Upper lobe of right lung (tissue), 1 donor: ENCODE measurements around the gene CYP24A1. TPM values are rescaled to one million over a fixed set of nuclear protein-coding genes. Genes with fewer than 3 reads are reported as not detected.

Source experiments
- ATAC-seq: fragments of 200-7000 bp; cut with Tn5 transposase; one replicate; pipeline ENCODE4 v1.9.1; 2020; ENCODE audit warnings: mild to moderate bottlenecking, moderate library complexity
- DNase-seq: peaks from one replicate; pipeline ENCODE4 v3.0.0-alpha.2; 2020
- H3K27ac ChIP-seq: fragments of 200-600 bp; one replicate; pipeline ENCODE4 v1.8.0; 2022
- H3K27me3 ChIP-seq: fragments of 200-600 bp; one replicate; pipeline ENCODE4 v1.8.0; 2022; ENCODE audit warnings: mild to moderate bottlenecking
- H3K36me3 ChIP-seq: fragments of 200-600 bp; one replicate; pipeline ENCODE4 v1.8.0; 2022
- H3K4me1 ChIP-seq: fragments of 200-600 bp; one replicate; pipeline ENCODE4 v1.8.0; 2022
- H3K4me3 ChIP-seq: fragments of 200-600 bp; one replicate; pipeline ENCODE4 v1.8.0; 2022; ENCODE audit warnings: mild to moderate bottlenecking
- H3K9me3 ChIP-seq: fragments of 200-600 bp; one replicate; pipeline ENCODE4 v1.8.0; 2022
- CTCF ChIP-seq: fragments of 200-600 bp; IDR thresholded peaks from one replicate; pipeline ENCODE4 v1.8.0; 2022; ENCODE audit warnings: antibody characterized with exemption
- intact Hi-C: fragments of 100-400 bp; cut with DNase I; formaldehyde crosslinking; loops from one replicate; pipeline ENCODE4 v1.11.0; 2022
- total RNA-seq: library from RNA; stranded (reverse); fragmentation: NEBNext Ultra II Directional; extraction: Animal tissue kit (Norgen Biotek cat#: 25700); gene quantifications from one replicate; pipeline ENCODE4 v1.2.1, GENCODE V29; 2021
- donor health status: DM: no; HTN: yes; CAD: no; lungs with severe emphysema.

Gene CYP24A1
- total RNA-seq, 1 donor from 2014 or later = 0.17 TPM

- peaks cover 59% of the 10 kb centered on the region for H3K27me3 ChIP-seq
- no peak for TF ChIP-seq CTCF
- DNase-seq = no peak
Observed at GRCh38 chr20:54178256-54178655, 4.5 kb upstream of the CYP24A1 start.

DNA sequence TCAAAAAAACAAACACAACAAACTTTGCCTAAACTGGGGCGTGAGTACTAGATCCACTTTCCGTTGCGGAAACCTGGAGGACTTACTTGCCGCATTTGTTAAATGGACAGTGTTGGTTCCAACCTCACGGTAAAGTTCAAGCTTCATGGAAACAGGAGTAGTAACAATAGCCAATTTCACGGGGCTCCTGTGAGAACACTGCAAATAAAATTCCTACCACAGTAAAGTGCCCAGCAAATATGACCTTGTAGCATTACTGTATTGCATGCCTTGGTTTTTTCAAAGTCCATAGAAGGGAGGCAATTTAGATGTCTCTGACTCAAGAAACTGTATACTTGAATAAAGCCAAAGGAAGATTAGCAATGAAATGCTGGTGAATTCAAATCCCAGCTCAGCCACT is 3.6 kb upstream of the CYP24A1 start:
- Histone ChIP-seq H3K36me3 (no peaks in the 10 kb centered on the region), H3K9me3 (no peaks in the 10 kb centered on the region), H3K27ac (no peak overlapping the region), H3K4me1 (peaks cover 20% of the 10 kb centered on the region), H3K4me3 (no peak overlapping the region), H3K27me3 (peaks cover 68% of the 10 kb centered on the region)
- no peak for TF ChIP-seq CTCF
- DNase-seq = no peak
- ATAC-seq = no peak
- intact Hi-C loops = no loop called here

More at GRCh38 chr20:54178256-54178655, 4.5 kb upstream of the CYP24A1 start:
- H3K9me3 ChIP-seq = no peaks in the 10 kb centered on the region
- no peak for ATAC-seq
- no peak overlapping the region for H3K27ac ChIP-seq
- no peak overlapping the region for H3K4me3 ChIP-seq
- H3K4me1 ChIP-seq = peaks cover 14% of the 10 kb centered on the region
- intact Hi-C loops = no loop called here
- no peaks in the 10 kb centered on the region for H3K36me3 ChIP-seq

GRCh38 chr20:54176610-54177009 is 2.8 kb upstream of the CYP24A1 start:
- no peak overlapping the region for H3K27ac ChIP-seq
- peaks cover 69% of the 10 kb centered on the region for H3K27me3 ChIP-seq
- H3K4me3 ChIP-seq = no peak overlapping the region
- H3K4me1 ChIP-seq = peaks cover 20% of the 10 kb centered on the region
- no peak for TF ChIP-seq CTCF
- H3K36me3 ChIP-seq = no peaks in the 10 kb centered on the region
- intact Hi-C loops = no loop called here
- ATAC-seq (no peak), DNase-seq (no peak)
- no peaks in the 10 kb centered on the region for H3K9me3 ChIP-seq

- Histone ChIP-seq H3K36me3 (no peaks in the 10 kb centered on the region), H3K4me3 (no peak overlapping the region), H3K27ac (no peak overlapping the region), H3K4me1 (peaks cover 20% of the 10 kb centered on the region), H3K9me3 (no peaks in the 10 kb centered on the region), H3K27me3 (peaks cover 77% of the 10 kb centered on the region)
- intact Hi-C loops = no loop called here
- DNase-seq = no peak
- TF ChIP-seq CTCF = no peak
- peak; percentile 21 for ATAC-seq
Observed at GRCh38 chr20:54174457-54175175, 830 bp upstream of the CYP24A1 start.

GRCh38 chr20:54172856-54173652 is 732 bp downstream of the CYP24A1 start:
- peaks cover 88% of the 10 kb centered on the region for H3K27me3 ChIP-seq
- intact Hi-C loops = no loop called here
- no peak for TF ChIP-seq CTCF
- peaks cover 20% of the 10 kb centered on the region for H3K4me1 ChIP-seq
- ATAC-seq (no peak), DNase-seq (no peak)
- no peaks in the 10 kb centered on the region for H3K9me3 ChIP-seq
- H3K4me3 ChIP-seq = no peak overlapping the region
- H3K27ac ChIP-seq = no peak overlapping the region
- no peaks in the 10 kb centered on the region for H3K36me3 ChIP-seq
